MM.1S (cell line): ENCODE results near the gene PTPRG.

Source experiments
- DNase-seq: peaks from one replicate; pipeline ENCODE4 v3.0.0-alpha.2; 2015
- H2AFZ ChIP-seq: fragments of 300-600 bp; sonication (generic); 2 replicates; pipeline ENCODE4 v1.6.0; 2016; ENCODE audit warnings: antibody characterized with exemption, low read length
- H3F3A ChIP-seq: fragments of 300-600 bp; sonication (generic); 2 replicates; pipeline ENCODE4 v1.6.1; 2016; ENCODE audit warnings: mild to moderate bottlenecking, antibody characterized with exemption, low read length, moderate library complexity, mixed read lengths; ENCODE audit not compliant: insufficient read depth
- H3K27ac ChIP-seq: fragments of 300-600 bp; sonication (generic); 2 replicates; pipeline ENCODE4 v1.5.1; 2016; ENCODE audit warnings: mild to moderate bottlenecking, low read length
- H3K27me3 ChIP-seq: fragments of 300-600 bp; sonication (generic); replicated peaks from 2 replicates; pipeline ENCODE4 v1.6.0; 2016; ENCODE audit warnings: low read length; ENCODE audit not compliant: insufficient read depth
- H3K36me3 ChIP-seq: fragments of 300-600 bp; sonication (generic); replicated peaks from 2 replicates; pipeline ENCODE4 v1.6.1; 2016; ENCODE audit warnings: mild to moderate bottlenecking, low read length, mixed read lengths; ENCODE audit not compliant: insufficient read depth
- H3K4me1 ChIP-seq: fragments of 300-600 bp; sonication (generic); 2 replicates; pipeline ENCODE4 v1.6.1; 2016; ENCODE audit warnings: low read length, mixed read lengths
- H3K4me2 ChIP-seq: fragments of 300-600 bp; sonication (generic); 2 replicates; pipeline ENCODE4 v1.6.0; 2016; ENCODE audit warnings: low read depth, low read length
- H3K4me3 ChIP-seq: fragments of 300-600 bp; sonication (generic); 2 replicates; pipeline ENCODE4 v1.5.1; 2016; ENCODE audit warnings: low read length, mixed read lengths
- H3K79me2 ChIP-seq: fragments of 300-600 bp; sonication (generic); 2 replicates; pipeline ENCODE4 v1.6.1; 2016; ENCODE audit warnings: mixed run types, low read length, mixed read lengths
- H3K9ac ChIP-seq: fragments of 300-600 bp; sonication (generic); 2 replicates; pipeline ENCODE4 v1.6.1; 2016; ENCODE audit warnings: low read length, mixed read lengths
- H3K9me2 ChIP-seq: fragments of 300-600 bp; sonication (generic); replicated peaks from 2 replicates; pipeline ENCODE4 v1.6.1; 2016; ENCODE audit warnings: mild to moderate bottlenecking, low read length, mixed read lengths; ENCODE audit not compliant: insufficient read depth
- H3K9me3 ChIP-seq: fragments of 300-600 bp; sonication (generic); replicated peaks from 2 replicates; pipeline ENCODE4 v1.6.1; 2016; ENCODE audit warnings: mild to moderate bottlenecking, low read length, mixed read lengths; ENCODE audit not compliant: insufficient read depth
- H4K20me1 ChIP-seq: fragments of 300-600 bp; sonication (generic); 2 replicates; pipeline ENCODE4 v1.6.1; 2016; ENCODE audit warnings: mild to moderate bottlenecking, low read length, moderate library complexity, mixed read lengths; ENCODE audit not compliant: insufficient read depth
- EZH2 ChIP-seq: fragments of 300-600 bp; sonication (generic); optimal IDR thresholded peaks from 2 replicates; pipeline ENCODE3; 2017; ENCODE audit warnings: low read depth, mild to moderate bottlenecking, antibody characterized with exemption, low read length, mixed read lengths
- EZH2phosphoT487 ChIP-seq: fragments of 300-600 bp; sonication (generic); IDR thresholded peaks from 2 replicates; pipeline ENCODE4 v1.6.1; 2018; ENCODE audit warnings: antibody characterized with exemption, low read length
- TF ChIP-seq, protein P1 (sequence below): fragments of 300-600 bp; sonication (generic); IDR thresholded peaks from 2 replicates; pipeline ENCODE4 v1.5.1; 2016; ENCODE audit warnings: antibody characterized with exemption, low read length, mixed read lengths

The PTPRG gene

DNA sequence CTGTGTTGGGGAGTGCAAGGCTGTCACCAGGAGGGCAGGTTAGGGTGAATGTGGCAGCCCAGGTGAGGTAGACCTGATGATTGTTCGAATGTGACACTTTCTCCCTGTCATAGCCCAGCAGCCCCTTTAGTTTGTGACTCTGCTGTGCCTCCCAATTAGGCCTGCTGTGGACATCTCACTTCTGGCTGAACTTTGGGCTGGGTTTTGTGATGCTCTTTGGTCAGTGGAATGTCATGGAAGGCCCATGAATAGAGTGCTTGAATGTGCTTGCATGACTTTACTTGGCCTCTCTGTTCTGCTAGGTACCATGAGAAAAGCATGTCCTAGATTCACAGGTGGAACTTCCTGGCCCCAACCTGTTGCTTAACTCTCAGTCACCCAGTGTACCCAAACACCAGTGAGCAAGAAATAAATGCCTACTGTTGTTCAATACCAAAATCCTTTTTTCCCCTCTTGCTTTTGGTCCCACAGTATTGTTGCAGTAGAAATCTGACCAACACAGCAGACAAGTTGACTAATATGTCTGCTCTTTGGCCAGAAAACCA is 249.7 kb downstream of the PTPRG start:
- no peak overlapping the region for H3K27ac ChIP-seq
- H2AFZ ChIP-seq: no peak overlapping the region
- H3K4me3 ChIP-seq: no peak overlapping the region
- H3K9me3 ChIP-seq: no peaks in the 10 kb centered on the region
- no peaks in the 10 kb centered on the region for H3K9me2 ChIP-seq
- H3F3A ChIP-seq: no peaks in the 10 kb centered on the region
- peaks cover 13% of the 10 kb centered on the region for H3K79me2 ChIP-seq
- H3K4me1 ChIP-seq: peaks cover 9% of the 10 kb centered on the region
- H4K20me1 ChIP-seq: no peaks in the 10 kb centered on the region
- H3K4me2 ChIP-seq: no peak overlapping the region
- H3K9ac ChIP-seq: no peak overlapping the region
- no peaks in the 10 kb centered on the region for H3K36me3 ChIP-seq
- no peaks in the 10 kb centered on the region for H3K27me3 ChIP-seq
- no peak for DNase-seq
- no peak for TF ChIP-seq EZH2
- TF ChIP-seq EZH2phosphoT487: no peak
- TF ChIP-seq, protein P1, sequence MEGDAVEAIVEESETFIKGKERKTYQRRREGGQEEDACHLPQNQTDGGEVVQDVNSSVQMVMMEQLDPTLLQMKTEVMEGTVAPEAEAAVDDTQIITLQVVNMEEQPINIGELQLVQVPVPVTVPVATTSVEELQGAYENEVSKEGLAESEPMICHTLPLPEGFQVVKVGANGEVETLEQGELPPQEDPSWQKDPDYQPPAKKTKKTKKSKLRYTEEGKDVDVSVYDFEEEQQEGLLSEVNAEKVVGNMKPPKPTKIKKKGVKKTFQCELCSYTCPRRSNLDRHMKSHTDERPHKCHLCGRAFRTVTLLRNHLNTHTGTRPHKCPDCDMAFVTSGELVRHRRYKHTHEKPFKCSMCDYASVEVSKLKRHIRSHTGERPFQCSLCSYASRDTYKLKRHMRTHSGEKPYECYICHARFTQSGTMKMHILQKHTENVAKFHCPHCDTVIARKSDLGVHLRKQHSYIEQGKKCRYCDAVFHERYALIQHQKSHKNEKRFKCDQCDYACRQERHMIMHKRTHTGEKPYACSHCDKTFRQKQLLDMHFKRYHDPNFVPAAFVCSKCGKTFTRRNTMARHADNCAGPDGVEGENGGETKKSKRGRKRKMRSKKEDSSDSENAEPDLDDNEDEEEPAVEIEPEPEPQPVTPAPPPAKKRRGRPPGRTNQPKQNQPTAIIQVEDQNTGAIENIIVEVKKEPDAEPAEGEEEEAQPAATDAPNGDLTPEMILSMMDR: no peak

DNA sequence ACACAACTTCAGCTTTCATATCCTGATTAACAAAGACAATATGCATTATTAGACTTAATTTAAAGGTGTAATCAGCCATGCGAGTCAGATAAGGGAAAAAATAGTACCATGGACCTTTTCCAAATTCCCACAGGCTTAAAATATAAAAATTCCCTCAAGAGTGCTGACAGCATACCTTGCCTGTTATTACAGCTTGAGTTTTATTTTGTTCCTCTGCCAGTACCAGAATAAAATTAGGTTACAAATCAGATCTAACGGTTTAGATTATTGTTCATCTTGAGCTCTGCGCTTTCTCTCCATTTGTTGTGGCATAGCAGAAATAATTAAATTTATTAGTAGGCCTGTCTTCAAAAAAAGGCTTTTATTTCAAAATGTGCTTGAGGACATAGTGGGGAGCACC is 250.3 kb downstream of the PTPRG start:
- DNase-seq: no peak
- TF ChIP-seq, protein P1: no peak
- no peak for TF ChIP-seq EZH2phosphoT487
- no peak for TF ChIP-seq EZH2
- Histone ChIP-seq H4K20me1 (no peaks in the 10 kb centered on the region), H3K9me2 (no peaks in the 10 kb centered on the region), H3K9ac (no peak overlapping the region), H3K27ac (no peak overlapping the region), H3K79me2 (peaks cover 16% of the 10 kb centered on the region), H3K4me2 (no peak overlapping the region), H3F3A (no peaks in the 10 kb centered on the region), H3K4me1 (peaks cover 9% of the 10 kb centered on the region), H3K27me3 (no peaks in the 10 kb centered on the region), H3K36me3 (no peaks in the 10 kb centered on the region), H3K4me3 (no peak overlapping the region), H2AFZ (no peak overlapping the region), H3K9me3 (no peaks in the 10 kb centered on the region)

DNA sequence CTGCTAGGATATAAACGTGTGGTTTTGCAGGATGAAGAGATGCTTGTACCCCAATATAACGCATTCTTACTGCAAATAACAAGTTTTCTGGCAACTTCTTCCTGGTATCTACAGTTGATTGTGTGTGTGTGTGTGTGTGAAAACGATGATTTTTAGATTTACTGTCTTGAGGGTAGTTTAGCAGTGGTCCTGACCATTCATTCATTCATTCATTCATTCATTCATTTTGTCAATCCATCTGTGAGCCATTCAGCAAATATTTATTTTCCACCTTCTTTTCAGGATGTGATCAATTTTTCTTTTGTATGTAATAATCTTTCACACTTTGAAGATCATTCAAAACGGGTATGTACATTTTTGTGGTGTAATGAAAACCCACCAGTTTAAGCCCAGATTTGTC is 250.7 kb downstream of the PTPRG start:
- peaks cover 16% of the 10 kb centered on the region for H3K79me2 ChIP-seq
- H3K36me3 ChIP-seq: no peaks in the 10 kb centered on the region
- no peaks in the 10 kb centered on the region for H4K20me1 ChIP-seq
- H3K27me3 ChIP-seq: no peaks in the 10 kb centered on the region
- H3K27ac ChIP-seq: no peak overlapping the region
- no peak overlapping the region for H3K4me3 ChIP-seq
- no peak for DNase-seq
- no peaks in the 10 kb centered on the region for H3F3A ChIP-seq
- no peak overlapping the region for H2AFZ ChIP-seq
- no peaks in the 10 kb centered on the region for H3K9me2 ChIP-seq
- H3K4me2 ChIP-seq: no peak overlapping the region
- H3K9me3 ChIP-seq: no peaks in the 10 kb centered on the region
- peaks cover 9% of the 10 kb centered on the region for H3K4me1 ChIP-seq
- H3K9ac ChIP-seq: no peak overlapping the region
- TF ChIP-seq, protein P1: no peak
